HG02759 (cell line): ENCODE results near the gene CREBZF.
A peak's percentile ranks its signal among the peaks of the same experiment; 100 is the strongest.

Source experiments
- ATAC-seq: cut with Tn5 transposase; IDR thresholded peaks from one replicate; pipeline ENCODE4 v1.9.1; 2021; ENCODE audit warnings: mild to moderate bottlenecking, moderate library complexity; ENCODE audit not compliant: unreplicated experiment

Gene CREBZF, protein sequence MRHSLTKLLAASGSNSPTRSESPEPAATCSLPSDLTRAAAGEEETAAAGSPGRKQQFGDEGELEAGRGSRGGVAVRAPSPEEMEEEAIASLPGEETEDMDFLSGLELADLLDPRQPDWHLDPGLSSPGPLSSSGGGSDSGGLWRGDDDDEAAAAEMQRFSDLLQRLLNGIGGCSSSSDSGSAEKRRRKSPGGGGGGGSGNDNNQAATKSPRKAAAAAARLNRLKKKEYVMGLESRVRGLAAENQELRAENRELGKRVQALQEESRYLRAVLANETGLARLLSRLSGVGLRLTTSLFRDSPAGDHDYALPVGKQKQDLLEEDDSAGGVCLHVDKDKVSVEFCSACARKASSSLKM

DNA sequence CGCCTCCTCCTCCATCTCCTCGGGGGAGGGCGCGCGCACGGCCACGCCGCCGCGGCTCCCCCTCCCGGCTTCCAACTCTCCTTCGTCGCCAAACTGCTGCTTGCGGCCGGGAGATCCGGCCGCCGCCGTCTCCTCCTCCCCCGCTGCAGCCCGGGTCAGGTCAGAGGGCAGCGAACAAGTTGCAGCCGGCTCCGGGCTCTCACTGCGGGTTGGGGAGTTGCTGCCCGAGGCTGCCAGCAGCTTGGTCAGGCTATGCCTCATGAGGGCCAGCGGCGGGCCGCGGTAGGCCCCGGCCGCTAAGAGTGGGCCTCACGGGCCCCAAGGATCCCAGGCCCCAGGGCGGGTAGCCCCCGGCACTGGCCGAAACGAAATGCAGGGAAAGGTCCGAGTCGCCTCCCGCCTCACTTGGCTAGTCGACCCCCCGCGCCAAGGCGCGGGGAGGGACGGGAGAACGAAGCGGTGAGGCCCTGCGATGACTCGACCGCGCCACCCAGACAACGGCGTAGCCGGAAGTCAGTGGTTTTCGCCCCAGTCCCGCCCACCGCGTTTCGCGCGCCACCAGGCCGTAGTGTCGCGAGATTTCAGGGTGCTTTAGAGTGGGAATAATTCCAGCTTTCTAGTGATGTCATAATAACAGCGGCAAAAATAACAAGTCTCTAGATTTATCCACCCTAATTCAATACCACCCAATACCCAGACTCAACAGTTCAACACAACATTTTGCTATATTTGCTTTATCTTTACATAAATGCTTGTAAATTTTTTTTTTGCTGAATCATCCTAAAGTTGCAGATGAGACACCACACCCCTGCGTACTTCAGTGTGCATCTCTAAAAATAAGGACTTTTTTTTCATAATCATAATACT is at the start of gene CREBZF:
Gene CREBZF (minus strand): TSS at position 515 of the 867 bp plus-strand sequence. CDS start 254 bp downstream, at position 261.
- peak; percentile 89 for ATAC-seq

DNA sequence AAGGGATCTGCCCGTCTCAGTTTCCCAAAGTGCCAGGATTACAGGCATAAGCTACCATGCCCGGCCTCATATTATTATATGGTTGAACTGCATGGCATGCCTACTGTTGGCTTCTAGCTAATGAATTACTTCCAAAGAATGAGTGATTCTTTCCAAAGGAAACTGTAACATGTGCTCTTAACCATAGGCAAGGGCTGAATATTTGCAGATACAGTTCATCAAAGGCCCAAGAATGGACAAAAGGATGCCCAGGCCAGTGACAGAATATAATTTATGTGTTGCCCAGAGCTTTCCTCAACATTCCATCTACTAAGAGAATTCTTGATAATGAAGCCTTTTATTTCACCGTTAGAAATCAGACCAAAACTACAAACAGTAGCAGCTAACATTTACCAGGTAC is 48.0 kb upstream of the CREBZF start:
- no peak for ATAC-seq

DNA sequence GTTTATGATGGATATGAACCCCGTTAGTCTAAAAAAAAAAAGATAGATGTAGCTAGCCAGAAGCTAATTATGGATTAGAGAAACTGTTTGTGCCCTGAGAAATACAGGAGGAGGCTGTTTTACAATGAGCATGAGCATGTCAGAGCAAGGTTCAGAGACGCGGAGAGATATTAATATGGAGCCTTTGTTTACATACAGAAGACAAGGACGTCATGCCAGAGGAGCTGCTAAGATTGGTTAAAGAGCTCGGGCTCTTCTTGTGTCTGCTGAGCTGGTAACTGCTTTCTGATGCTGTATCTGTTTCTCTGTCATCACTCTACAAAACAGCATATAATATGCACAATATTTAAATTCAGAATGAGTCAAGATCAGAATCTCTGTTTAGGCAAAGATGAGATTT is 46.0 kb upstream of the CREBZF start:
- no peak for ATAC-seq

DNA sequence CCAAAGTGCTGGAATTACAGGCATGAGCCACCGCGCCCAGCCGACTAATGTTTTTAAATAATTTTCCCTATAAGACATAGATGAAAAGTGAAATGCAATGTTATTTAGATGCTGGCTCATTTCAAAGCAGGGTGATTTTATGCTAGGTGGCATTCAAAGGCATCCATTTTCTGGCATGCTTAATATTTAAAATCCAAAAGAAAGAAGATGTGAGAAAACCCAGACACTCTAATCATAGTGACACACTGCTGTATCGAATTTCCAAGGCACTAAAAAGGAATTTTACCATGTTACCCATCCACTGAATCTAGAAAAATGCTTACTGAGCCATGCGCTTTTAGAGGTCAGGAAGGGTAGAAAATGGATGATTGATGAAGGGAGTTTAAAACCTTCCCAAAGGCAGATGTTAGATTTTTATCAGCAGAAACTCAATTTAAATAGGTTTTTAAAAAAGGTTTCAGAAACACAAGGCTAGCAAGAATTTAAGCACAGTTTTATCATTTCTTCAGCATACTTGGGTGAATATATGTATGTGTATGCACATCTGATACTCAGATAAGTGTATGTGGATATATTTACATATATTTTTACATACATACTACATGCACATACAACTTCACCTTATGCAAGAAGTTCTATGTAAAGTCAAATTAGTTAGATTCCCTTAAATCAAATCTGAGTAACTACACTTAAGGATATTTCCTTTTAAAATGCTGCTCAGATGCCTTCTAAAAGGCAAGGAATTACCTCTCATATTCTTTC is 45.2 kb upstream of the CREBZF start:
- no peak for ATAC-seq

DNA sequence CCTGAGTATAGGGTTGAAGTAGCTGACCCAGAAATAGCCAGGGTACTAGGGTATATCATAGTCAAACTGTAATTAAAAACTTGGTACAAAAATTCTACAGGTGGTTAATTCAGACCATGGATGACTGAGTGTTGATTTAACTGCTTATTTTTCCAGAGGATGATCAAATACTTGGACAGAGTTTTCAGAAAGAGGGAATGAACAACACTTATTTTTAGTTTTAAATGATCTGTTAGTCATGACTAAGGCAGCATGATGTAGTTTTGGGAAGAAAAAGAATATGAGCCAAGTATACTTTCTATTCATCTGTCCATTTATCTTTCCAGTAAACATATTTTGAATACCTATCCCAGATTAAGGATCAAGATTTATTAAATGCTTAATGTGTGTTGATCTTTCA is 40.9 kb upstream of the CREBZF start:
- ATAC-seq: no peak

DNA sequence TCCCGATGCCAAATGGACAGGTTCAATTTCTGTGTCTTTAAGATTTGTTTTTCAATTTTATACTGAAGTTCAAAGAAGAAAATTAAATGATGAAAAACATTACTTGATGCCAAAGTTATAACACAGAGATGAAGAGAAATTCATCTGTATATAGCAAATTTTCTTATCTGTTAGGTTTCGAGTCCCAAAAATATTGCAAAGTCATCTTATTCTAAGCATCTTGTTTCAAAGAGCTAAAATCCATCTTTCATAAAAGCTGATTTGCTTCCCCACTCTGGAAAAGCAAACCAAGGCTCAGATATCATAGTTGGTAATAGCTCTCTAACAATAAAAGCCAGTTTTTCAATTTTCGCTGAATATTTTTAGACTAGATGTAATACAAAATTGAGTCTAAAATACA is 40.0 kb upstream of the CREBZF start:
- ATAC-seq: no peak

DNA sequence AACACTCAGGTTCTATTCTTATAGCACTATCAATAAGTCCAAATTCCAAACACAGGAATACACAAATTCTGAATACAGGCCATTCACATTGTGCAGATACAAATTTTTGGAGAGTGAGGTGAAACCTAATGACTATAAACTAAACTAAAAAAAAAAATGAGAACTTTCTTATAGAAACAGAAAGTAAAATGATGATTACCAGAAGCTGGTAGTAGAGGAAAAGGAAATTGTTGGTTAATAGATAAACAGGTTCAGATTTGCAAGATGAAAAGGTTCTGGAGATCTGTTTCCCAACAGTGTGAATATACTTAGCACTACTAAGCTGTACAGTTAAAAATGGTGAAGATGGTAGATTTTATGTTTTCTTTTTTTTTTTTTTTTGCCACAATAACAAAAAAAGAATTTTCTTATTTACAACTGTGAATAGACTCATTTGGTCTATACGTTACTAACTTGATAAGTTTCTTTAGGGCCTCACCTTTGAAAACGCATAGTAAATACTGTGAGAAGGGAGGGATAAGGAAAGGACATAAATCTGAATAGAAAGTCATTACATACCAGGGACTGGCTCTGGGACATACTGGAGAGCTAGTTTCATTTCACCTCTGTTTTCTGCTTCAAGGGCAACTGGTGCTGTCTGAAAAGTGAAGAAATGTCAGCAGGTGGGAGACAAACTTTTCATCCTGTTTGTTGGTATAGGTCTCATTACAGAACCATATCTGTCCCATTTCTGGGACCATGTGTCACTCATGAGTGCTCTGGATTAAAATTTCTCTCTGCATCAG is 35.2 kb upstream of the CREBZF start:
- ATAC-seq: peak; percentile 79

DNA sequence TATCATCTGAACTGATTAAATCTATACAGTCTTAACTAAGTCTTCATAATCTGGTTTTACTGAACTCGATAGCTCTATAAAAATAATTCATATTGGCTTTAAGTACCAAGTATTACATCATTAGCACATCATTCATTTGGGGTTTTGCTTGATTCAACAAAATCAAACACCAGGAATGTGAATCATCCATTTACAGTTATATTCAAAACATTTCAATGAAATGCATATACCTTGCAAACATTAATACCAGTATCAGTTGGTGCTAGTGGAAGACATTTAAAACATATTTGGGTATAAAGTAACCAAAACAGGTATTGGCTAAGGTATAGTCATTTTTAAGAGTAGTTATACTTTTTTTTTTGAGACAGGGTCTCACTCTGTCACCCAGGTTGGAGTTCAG is 33.3 kb upstream of the CREBZF start:
- ATAC-seq: no peak

DNA sequence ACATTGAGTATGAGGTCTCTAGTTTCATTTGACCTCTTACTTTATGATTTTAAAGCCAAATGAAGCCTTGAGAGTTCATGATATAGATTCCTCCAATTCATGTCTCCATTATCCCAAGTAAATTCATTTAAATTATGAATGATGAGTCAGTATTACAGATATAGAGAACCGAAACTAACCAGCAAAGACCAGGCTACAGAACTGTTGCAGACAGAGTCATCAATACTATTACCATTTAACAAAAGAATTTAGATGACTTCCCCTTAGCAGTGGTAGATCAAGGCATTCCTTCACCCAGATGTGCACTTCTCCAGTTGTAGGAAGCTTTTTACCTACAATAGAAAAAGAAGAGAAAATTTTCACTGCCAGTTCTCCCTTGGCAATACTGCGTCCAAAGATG is 32.8 kb upstream of the CREBZF start:
- no peak for ATAC-seq

DNA sequence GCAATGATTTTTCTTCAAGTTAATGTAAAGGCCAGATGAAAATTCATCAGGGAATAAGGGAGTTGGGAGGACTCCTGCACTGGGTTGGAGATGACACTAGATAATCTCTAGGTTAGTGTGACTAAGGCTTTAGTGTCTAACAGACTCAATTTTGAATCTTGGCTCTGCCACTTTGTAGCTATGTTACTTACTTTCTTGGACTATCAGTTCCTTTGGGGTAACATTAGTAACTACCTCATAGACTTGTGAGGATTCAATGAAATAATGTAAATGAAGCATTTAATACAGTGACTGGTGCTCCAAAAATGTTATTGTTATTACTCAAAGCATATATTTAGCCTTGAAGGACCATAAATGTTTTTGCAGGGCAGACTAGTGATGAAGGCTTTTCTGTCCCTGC is 30.6 kb upstream of the CREBZF start:
- ATAC-seq: no peak

DNA sequence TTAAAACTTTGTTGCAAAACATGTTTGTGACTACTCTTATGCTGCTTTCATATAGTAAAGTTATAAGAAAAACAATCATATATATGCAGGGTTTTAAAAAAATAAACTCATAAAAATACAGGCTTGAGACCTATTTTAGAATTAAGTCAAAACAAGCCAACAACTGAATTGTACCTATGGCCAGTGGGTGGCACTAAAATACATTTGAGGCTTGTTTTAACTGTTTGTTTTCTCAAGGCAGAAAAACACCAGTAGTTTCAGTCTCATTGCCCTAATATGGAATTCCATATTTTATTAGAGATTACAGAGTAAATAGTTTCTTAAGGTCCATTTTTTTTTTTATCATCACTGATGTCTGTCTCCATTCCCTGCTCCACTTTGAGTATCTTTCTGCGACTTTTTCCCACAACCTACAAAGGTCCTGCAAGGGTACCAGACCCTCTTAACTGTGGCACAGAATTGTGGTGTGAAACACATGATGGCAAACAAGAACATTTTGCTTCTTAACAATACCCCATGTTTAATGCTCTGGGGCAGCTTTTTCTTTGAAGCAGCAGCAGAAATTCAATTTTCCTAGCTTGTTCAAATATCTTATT is 29.6 kb upstream of the CREBZF start:
- no peak for ATAC-seq

DNA sequence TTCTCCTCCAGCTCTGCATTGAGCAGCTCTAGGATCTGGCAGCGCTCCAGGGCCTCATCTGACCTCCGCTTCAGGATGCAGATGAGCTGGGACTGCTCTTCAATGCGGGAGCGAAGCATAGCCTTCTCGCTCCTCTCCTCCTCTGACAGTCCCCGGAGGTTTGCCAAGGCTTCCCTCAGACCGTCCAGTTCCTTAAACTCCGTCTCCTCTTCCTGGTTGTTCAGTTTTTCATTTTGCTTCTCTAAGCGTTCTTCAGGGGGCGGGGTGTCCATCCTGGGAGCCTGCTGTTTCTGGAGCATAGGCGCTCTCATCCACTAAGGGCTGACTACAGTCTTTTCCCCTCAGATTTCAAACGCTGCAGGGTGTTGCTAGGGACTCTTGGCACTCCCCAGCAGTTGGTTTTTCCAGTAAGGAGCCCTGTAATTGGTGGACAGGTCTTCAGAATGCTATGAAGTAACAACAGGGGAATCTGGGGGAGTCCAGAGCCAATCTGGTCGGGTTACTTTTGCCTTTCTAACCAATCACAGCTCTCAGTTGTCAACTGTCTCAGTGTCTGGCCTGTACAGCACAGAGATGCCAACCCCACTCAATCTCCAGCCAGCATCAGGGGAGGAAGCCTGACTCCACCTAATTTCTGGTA is 21.0 kb upstream of the CREBZF start, which contains the start of gene CCDC89:
Gene CCDC89 (minus strand): TSS at position 376 of the 640 bp plus-strand sequence. CDS start 65 bp downstream, at position 311.
- no peak for ATAC-seq

DNA sequence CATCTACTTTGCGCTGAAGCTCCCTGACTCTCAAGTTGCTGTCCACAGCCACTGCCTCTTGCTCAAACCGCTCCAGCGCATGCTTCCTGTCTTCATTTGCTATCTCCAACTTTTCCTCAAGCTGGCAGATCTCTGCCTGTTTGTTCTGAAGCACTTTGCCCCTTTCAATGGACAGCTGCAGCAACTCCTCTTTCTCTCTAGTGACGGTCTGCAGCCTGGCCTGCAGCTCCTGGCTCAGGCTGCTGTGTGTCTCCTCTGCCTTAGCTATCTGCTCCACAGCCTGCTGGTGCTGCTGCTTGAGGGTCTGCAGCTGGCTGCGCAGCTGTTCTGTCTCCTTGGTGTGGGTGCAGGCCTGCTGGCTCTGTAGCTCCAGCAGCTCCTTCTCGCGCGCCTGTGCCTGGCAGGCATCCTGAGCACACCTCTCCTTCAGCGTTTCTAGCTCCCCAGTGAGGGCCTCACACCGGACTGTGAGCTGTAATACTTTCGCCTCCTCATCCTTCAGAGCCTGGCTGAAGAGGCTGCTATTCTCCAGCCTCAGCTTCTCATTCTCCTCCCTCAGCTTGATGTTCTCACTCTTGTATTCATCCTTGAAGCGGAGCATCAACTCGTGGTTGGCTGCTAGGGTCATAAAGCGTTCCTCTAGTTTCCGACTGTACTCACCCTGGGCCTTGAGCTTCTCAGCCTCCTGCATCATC is 20.3 kb upstream of the CREBZF start:
- no peak for ATAC-seq

DNA sequence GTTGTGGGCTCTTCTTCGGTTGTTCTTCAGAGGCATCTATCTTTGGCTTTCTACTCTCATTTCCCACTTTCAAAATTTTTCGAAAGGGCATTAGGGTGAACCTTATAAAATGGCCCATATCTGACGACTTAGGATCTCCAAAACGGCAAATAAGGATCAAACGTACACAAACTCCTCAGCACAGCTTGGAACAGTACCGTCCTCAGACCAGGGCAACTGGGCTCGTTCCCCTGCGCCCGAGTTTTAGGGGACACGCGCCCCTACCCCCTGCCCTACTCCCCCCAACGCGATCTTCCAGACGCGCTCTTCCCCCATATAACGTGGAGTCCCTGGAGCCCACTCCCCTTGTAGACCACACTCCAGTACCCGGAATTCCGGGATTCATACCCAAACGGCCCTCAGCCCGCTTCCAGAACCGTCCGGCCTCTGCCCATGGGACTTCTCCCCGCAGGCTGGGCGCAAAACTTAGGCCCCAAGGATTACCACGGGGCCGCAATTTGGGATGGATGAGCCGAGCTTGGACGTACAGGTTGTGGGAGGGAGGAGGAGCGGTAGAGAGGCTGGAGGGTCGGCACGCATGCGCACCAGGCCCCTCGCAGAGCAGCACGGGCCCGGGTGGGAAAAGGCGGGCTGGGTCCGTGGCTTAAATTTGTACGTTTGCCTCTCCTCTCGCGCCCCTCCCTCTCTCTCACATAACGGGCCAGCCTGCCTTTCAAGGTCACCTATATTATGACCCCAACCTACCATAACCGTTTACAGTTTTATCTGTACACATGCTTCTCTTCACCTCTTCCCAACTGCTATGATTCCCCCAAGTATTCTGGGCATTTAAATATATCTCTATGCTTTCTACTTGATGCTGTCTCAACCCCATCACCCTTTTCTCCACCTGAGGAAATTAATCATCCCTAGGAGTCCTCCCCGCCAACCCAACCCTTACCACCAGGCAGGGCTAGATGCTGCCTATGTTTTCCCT is 17.7 kb upstream of the CREBZF start:
- peak; percentile 88 for ATAC-seq

DNA sequence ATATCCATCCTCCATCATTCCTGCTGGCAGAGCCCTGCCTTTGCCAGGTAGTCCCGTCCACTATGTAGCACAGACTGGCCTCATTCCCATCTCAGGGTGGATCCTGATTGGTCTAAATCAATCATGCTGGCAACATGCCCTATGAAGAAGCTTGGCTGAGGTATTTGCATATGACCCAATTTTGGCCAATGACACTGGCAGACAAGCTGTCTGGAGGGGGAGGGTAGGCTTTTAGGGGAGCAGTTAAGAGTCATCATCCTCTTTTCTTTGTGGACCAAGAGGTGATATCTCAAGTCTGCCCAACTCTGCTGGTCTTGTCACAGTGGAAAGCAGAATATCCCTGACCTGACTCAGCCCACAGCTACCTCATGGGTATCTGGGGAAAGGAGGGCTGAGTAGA is 16.0 kb upstream of the CREBZF start:
- no peak for ATAC-seq

DNA sequence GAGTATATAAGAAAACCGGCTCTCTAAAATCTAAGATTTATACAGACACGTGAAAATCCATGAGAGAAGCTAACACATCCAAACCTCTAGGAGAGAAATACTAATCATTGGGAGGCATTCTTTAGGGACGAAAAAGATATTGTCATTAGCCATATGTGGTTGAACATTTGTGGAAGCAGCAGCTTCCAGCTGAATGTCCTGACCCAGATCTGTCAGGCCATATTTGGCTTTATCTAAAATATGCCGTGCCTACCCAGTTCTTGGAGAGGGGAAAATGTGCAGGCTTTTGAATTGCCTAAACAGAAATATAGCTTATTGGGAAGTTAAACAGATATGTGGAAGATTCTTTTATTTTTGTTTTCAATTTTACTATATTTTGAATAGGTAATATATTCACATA is 14.6 kb upstream of the CREBZF start:
- ATAC-seq: no peak

DNA sequence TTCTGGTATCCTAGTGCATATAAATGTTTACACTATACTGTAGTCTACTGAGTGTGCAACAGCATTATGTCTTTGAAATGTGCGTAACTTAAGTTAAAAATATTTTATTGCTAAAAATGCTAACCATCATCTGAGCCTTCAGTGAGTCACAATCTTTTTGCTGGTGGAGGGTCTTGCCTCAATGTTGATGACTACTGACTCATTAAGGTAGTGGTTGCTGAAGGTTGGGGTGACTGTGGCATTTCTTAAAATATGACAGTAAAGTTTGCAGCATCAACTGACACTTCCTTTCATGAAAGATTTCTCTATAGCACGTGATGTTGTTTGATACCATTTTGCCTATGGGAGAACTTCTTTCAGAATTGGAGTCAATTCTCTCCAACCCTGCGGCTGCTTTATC is 8.5 kb upstream of the CREBZF start:
- no peak for ATAC-seq
